Myocyte (in vitro differentiated cells): Measurements from ENCODE around the gene PSMC6. TPM values are rescaled to one million over a fixed set of nuclear protein-coding genes. Genes with fewer than 3 reads are reported as not detected.

Experiments used
- total RNA-seq: library from RNA; depleted of rRNA; stranded (reverse); fragments of >200 nt; gene quantifications from 2 replicates; pipeline ENCODE4 v1.2.3, GENCODE V29; 2014

PSMC6 gene
- total RNA-seq, 1 donor from 2014 or later, result 265 TPM

Other genes starting within 250 kb of the PSMC6 start
- gene TXNDC16, start 154.7 kb upstream of the PSMC6 start, total RNA-seq, result 6.7 and 7.6 TPM in 2 replicates
- gene GPR137C, start 154.4 kb upstream of the PSMC6 start, total RNA-seq, result 1.2 and 1.6 TPM in 2 replicates
- 32.8 and 47.8 TPM in 2 replicates for gene ERO1A, start 11.6 kb upstream of the PSMC6 start, total RNA-seq
- 21.1 and 27.7 TPM in 2 replicates for gene STYX, start 23.0 kb downstream of the PSMC6 start, total RNA-seq
- 16.5 and 18.5 TPM in 2 replicates for gene GNPNAT1, start 84.4 kb downstream of the PSMC6 start, total RNA-seq
- 109 and 153 TPM in 2 replicates for gene FERMT2, start 243.8 kb downstream of the PSMC6 start, total RNA-seq